GM12865 (cell line): ENCODE data around the gene SAMD7.
A peak's percentile ranks its signal among the peaks of the same experiment; 100 is the strongest.

Experiments used
- DNase-seq: peaks from one replicate; pipeline ENCODE4 v3.0.0; 2010; ENCODE audit warnings: low read depth
- H3K4me3 ChIP-seq: 2 replicates; pipeline ENCODE4 v1.5.1; 2011; ENCODE audit warnings: mild to moderate bottlenecking, low read depth, low read length, control low read depth
- TF ChIP-seq, protein P1 (sequence below): IDR thresholded peaks from 2 replicates; pipeline ENCODE4 v1.5.1; 2011; ENCODE audit warnings: low read length, control low read depth, low read depth, inconsistent platforms; ENCODE audit not compliant: insufficient read depth; ENCODE audit errors: missing control alignments

SAMD7 gene

DNA sequence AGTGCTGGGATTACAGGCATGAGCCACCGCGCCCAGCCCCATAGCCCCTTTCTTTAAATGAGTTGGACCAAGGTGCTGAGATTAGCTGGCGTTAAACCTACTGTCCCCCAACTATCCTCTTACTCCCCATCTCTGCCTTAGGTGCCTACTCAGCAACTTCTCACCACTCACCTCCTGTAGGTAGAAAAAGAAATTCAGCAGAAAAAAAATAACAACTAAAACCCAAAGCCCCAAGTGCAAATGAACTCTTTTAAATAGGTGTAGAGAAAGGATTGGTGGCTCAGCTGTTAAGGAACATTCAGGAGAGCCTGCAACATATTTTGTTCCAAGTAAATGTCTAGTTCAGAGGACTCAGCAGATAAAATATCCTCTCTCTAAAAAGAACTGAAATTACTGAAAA lies 19.5 kb downstream of the SAMD7 start:
- H3K4me3 ChIP-seq, result no peak overlapping the region
- DNase-seq, result no peak
- TF ChIP-seq, protein P1, sequence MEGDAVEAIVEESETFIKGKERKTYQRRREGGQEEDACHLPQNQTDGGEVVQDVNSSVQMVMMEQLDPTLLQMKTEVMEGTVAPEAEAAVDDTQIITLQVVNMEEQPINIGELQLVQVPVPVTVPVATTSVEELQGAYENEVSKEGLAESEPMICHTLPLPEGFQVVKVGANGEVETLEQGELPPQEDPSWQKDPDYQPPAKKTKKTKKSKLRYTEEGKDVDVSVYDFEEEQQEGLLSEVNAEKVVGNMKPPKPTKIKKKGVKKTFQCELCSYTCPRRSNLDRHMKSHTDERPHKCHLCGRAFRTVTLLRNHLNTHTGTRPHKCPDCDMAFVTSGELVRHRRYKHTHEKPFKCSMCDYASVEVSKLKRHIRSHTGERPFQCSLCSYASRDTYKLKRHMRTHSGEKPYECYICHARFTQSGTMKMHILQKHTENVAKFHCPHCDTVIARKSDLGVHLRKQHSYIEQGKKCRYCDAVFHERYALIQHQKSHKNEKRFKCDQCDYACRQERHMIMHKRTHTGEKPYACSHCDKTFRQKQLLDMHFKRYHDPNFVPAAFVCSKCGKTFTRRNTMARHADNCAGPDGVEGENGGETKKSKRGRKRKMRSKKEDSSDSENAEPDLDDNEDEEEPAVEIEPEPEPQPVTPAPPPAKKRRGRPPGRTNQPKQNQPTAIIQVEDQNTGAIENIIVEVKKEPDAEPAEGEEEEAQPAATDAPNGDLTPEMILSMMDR, result no peak

DNA sequence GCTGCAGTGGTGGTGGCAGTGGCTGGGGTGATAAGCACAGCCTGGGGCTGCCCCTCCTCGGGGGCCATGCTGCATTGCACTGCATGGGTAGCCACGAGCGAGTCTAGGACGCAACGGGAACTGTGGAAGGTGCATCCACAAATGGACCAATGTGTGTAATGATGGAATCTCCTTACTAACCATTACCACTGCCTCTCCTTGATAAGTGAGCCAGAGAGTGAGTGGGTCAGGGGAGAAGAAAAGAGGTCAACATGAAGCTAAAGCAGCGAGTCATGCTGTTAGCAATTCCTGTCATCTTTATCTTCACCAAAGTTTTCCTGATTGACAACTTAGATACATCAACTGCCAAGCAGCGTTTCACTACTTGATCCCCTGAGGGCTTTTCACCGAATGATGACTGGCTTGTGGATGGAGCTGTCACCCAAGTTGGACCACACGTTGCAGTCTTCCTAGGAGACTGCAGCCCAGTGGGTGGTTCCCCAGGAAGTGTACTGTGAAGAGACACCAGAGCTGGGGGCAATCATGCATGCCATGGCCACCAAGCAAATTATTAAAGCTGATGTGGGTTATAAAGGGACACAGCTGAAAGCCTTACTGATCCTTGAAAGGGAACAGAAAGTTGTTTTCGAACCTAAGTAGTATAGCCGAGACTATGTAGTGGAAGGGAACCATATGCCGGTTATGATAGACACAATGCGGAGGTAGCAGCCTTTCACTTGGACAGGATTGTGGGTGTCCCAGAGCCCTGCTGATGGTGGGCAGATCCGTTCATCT lies 20.6 kb downstream of the SAMD7 start:
- DNase-seq, result peak; percentile 92
- TF ChIP-seq, protein P1, result no peak
- peak overlapping the region; percentile 35 for H3K4me3 ChIP-seq

DNA sequence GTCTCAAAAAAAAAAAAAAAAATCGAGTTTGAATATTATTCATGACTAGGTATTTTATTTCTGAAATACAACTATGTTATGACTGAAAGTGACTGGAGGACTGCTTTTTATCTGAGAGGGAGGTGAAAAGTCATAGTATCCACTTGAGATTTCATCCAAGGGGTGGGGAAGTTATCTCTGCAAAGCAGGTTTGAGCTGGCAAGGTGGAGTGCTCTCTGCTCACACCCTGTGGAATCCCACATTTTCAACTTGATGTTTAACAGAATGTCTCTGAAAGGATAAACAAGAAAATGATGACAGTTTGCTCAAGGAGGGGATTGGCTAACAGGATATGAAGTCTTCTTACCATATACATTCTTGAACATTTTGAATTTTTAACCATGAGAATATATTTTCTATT lies 27.9 kb downstream of the SAMD7 start:
- no peak for DNase-seq
- H3K4me3 ChIP-seq, result no peak overlapping the region
- TF ChIP-seq, protein P1, result no peak

DNA sequence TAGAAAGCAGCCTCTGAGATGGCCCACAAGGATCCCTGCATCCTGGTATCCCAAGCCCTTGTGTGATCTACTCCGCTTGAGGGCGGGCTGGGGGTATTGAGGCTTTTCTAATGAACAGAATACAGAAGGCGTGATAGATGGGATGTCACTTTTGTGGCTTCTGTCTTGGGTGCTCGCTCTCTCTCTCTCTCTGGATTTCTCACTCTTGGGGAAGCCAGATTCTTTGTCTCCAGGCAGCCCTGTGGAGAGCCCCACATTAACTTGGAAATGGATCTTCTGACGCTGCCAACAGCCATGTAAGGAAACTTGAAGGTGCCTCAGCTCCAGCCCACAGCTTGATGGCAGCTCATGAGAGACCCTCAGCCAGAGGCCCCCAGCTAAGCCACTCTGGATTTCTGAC lies 28.4 kb downstream of the SAMD7 start:
- TF ChIP-seq, protein P1, result no peak
- DNase-seq, result peak; percentile 30
- H3K4me3 ChIP-seq, result no peak overlapping the region; the same call in 1 of the 2 replicates

- peak; percentile 92 for DNase-seq
- peak overlapping the region; percentile 47 for H3K4me3 ChIP-seq
- TF ChIP-seq, protein P1, result no peak
Measured at GRCh38 chr3:169940470-169941181, 29.3 kb downstream of the SAMD7 start.

DNA sequence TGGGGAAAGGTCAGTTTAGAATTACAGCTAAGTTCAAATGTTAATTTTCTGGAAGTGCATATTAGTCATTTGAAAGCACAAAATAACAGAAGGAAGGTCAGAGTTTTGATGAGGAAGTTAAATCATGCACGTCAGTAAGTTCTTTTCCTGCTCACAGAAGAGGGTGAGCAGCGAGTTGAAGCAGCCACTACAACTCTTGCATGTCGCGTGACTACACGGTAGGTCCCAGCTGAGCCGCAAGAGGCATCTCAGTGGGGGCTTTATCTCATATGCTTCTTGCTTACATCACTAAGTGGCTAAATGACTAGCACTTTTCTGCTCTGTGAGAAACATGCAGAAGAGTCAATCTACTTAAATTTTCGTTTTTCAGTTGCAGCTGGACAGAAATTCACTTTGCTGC lies 33.9 kb downstream of the SAMD7 start:
- TF ChIP-seq, protein P1, result no peak
- peak; percentile 97 for DNase-seq
- H3K4me3 ChIP-seq, result peak overlapping the region; percentile 33
